Activated naive CD8-positive, alpha-beta T cell treated with anti-CD3 and anti-CD28 coated beads, Interleukin-2, amount 10 ng/mL, durations not matched to agents 7 days and 5 days (primary cell): Measurements from ENCODE around the gene DHX35. TPM values are rescaled to one million over a fixed set of nuclear protein-coding genes. Genes with fewer than 3 reads are reported as not detected.
"Not testable (repeated sequence)": the region's sequence is repeated elsewhere in the genome, so short reads cannot be mapped to it uniquely, and the experiment has no call there.

Source experiments
- ATAC-seq: fragments of 150-1000 bp; cut with Tn5 transposase; one replicate; pipeline ENCODE4 v1.10.0; 2021; ENCODE audit warnings: low read depth, moderate library complexity
- POLR2A ChIA-PET: fragments of 350-600 bp; sonication (Branson Sonifier 250); formaldehyde crosslinking; loops from one replicate; lab custom pipeline; 2021; ENCODE audit warnings: antibody characterized with exemption; lab: Charles Lee
- DNase-seq: peaks from one replicate; pipeline ENCODE4 v3.0.0; 2021
- H3K27ac Mint-ChIP-seq: one replicate; pipeline ENCODE4 v1.8.0; 2022; ENCODE audit warnings: mild to moderate bottlenecking, mixed read lengths
- H3K27me3 Mint-ChIP-seq: one replicate; pipeline ENCODE4 v1.8.0; 2022; ENCODE audit warnings: mild to moderate bottlenecking, moderate library complexity, mixed read lengths
- H3K36me3 Mint-ChIP-seq: one replicate; pipeline ENCODE4 v1.8.0; 2021; ENCODE audit warnings: mild to moderate bottlenecking, mixed read lengths
- H3K4me1 Mint-ChIP-seq: one replicate; pipeline ENCODE4 v1.8.0; 2021; ENCODE audit warnings: mixed read lengths
- H3K4me3 Mint-ChIP-seq: one replicate; pipeline ENCODE4 v1.8.0; 2022; ENCODE audit warnings: mild to moderate bottlenecking, moderate library complexity, mixed read lengths
- H3K9me3 Mint-ChIP-seq: one replicate; pipeline ENCODE4 v1.8.0; 2021; ENCODE audit warnings: mixed read lengths
- total RNA-seq, 2 experiments: library from RNA; stranded (reverse); gene quantifications; one replicate each; pipeline ENCODE4 v1.2.3, GENCODE V29; 2021

DHX35 gene
- total RNA-seq, 2 experiments from 2014 or later = 10.3 to 10.7 TPM

- peaks cover 29% of the 10 kb centered on the region for H3K36me3 Mint-ChIP-seq
- H3K27me3 Mint-ChIP-seq = no peaks in the 10 kb centered on the region
- H3K4me3 Mint-ChIP-seq = no peak overlapping the region
- no peaks in the 10 kb centered on the region for H3K9me3 Mint-ChIP-seq
- no peak for ATAC-seq
- H3K4me1 Mint-ChIP-seq = peaks cover 28% of the 10 kb centered on the region
- POLR2A ChIA-PET = interaction anchor here (0.6 kb wide), 2 partner anchors 50 to 120 kb away, joined by 3 to 5 read pairs; no protein-coding TSS in a partner anchor
- H3K27ac Mint-ChIP-seq = no peak overlapping the region
- DNase-seq = no peak
Measured at GRCh38 chr20:38995536-38996044, 33.4 kb downstream of the DHX35 start.

GRCh38 chr20:38996866-38997265, 34.7 kb downstream of the DHX35 start:
- not testable (repeated sequence) for H3K9me3 Mint-ChIP-seq, H3K27me3 Mint-ChIP-seq, DNase-seq, ATAC-seq, H3K4me3 Mint-ChIP-seq, H3K27ac Mint-ChIP-seq
- Mint-ChIP-seq H3K4me1 (peaks cover 27% of the 10 kb centered on the region), H3K36me3 (peaks cover 30% of the 10 kb centered on the region)
- POLR2A ChIA-PET = interaction anchor here (1.7 to 1.8 kb wide), 2 partner anchors 12 to 192 kb away, joined by 5 read pairs; partner anchors contain the start of gene PPP1R16B

DNA sequence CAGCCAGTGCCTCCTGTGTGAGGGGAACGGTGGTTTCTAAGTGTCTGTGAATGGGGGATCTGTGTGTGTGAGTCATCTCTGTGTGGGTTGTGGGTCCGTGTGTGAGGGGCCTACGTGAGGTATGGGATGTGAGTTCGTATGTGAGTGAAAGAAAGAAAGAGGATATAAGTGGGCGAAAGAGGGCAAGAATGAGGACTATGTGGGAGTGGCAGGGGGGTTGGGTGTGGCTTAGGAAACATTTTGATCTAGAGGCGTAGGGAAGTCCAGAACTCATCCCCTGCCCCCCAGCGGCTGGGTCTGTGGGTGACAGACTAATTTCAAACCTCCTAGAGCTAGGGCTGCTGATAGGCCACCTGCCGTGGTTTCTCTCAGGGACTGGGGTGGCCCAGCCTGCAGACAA, 35.5 kb downstream of the DHX35 start:
- peaks cover 22% of the 10 kb centered on the region for H3K4me1 Mint-ChIP-seq
- ATAC-seq = peak; percentile 88
- H3K9me3 Mint-ChIP-seq = no peaks in the 10 kb centered on the region
- no peaks in the 10 kb centered on the region for H3K27me3 Mint-ChIP-seq
- H3K4me3 Mint-ChIP-seq = peak overlapping the region; percentile 38
- POLR2A ChIA-PET = interaction anchor here (1.1 to 1.8 kb wide), 4 partner anchors 11 to 192 kb away, joined by 5 to 7 read pairs (median 5); partner anchors contain the start of genes DHX35 and PPP1R16B
- peaks cover 29% of the 10 kb centered on the region for H3K36me3 Mint-ChIP-seq
- DNase-seq = peak; percentile 65
- peak overlapping the region; percentile 84 for H3K27ac Mint-ChIP-seq

- ATAC-seq = no peak
- H3K4me1 Mint-ChIP-seq = peaks cover 22% of the 10 kb centered on the region
- POLR2A ChIA-PET = interaction anchor here (1.7 kb wide), 1 partner anchor 13 kb away, joined by 5 read pairs; no protein-coding TSS in a partner anchor
- peak overlapping the region; percentile 39 for H3K27ac Mint-ChIP-seq
- no peak overlapping the region for H3K4me3 Mint-ChIP-seq
- DNase-seq = no peak
- no peaks in the 10 kb centered on the region for H3K9me3 Mint-ChIP-seq
- H3K27me3 Mint-ChIP-seq = no peaks in the 10 kb centered on the region
- peaks cover 37% of the 10 kb centered on the region for H3K36me3 Mint-ChIP-seq
Measured at GRCh38 chr20:38999217-38999616, 37.1 kb downstream of the DHX35 start.

DNA sequence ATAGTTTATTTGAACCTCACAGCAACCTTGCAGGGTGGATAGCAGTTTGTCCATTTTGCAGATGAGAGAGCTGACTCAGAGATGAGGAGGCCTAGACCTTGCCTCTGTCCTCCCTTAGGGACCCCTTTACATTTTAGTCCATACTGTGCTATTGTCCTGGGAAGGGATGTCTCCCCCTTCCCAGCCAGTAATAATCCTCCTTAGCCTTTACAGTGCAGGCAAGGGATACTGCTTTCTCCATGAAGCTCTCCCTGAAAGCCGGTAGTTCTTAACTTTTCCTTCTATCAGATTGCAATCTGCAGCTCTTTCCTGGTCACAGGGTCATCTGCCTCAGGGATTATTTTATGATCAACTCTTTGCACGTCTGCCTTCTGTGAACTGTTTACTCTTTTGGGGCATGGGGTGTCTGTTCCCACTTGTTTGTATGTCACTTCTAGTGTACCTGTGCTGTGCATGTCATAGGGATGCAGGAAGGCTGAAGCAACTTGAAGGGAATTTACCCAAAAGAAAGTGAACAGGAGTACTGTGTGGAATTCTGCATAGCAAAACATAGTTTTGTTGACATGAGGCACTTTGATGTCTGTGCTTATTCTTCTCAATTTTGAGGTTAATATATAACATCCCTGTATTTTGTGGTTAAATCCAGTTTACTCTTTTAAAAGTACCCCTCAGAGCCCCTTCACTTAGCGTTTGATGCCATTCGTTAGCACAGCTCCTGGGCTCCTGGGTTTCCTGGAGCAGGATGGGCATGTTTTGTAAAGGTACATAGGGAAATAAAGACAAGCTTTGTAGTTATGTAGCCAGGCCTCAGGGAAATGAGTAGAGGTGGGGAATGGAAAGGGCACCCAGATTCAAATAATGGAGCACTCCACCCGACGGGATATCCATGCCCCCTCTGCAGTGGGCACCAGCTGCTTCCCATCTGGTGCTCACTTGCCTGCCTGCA, 38.1 kb downstream of the DHX35 start:
- H3K36me3 Mint-ChIP-seq = peaks cover 37% of the 10 kb centered on the region

DNA sequence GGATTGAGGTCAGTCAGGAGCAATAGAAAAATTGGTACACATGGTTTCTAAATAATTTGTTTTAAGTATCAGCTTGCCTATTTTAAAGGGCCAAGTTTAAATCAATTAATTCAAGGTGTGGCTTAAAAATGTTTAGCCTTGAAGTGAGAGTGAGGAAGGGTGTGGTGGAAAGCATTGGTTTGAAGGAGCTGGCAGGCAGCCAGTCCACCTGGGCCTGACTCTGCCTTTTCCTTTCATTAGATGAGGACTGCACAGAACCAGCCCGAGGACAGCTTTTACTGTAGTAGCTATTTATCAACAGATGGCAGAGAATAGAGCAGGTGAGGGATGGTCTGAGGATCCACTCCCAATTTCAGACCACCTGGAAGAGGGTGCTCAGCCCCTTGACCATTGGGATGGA, 42.4 kb downstream of the DHX35 start:
- H3K4me3 Mint-ChIP-seq = no peak overlapping the region
- POLR2A ChIA-PET = no interaction called here
- H3K36me3 Mint-ChIP-seq = peaks cover 34% of the 10 kb centered on the region

More for the DNA sequence above, 38.1 kb downstream of the DHX35 start:
- no peak for DNase-seq
- Mint-ChIP-seq H3K4me1 (peaks cover 27% of the 10 kb centered on the region), H3K9me3 (no peaks in the 10 kb centered on the region), H3K27me3 (no peaks in the 10 kb centered on the region), H3K27ac (no peak overlapping the region), H3K4me3 (no peak overlapping the region)
- POLR2A ChIA-PET = interaction anchor here (0.6 to 1.1 kb wide), 3 partner anchors 14 to 396 kb away, joined by 3 to 4 read pairs (median 3); no protein-coding TSS in a partner anchor
- ATAC-seq = no peak

DNA sequence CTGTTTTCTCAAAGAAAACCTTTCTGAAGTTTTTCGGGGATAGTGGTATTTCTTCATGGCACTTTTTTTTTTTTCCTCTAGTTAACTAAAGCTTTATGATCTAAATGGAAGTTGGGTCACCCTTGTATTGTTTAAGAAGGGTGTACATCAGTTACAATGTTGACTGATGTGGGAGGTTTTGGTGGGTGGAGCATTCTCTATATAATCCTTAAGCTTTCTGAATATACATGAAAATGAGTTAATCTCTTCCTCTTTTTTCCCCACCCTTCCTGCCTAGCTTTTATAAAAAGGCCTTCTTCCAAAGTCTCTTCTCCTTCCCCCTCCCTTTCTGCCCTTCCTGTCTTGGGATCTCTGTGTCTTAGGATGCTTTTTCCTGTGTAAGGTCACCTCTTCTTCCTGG, 47.2 kb downstream of the DHX35 start:
- Mint-ChIP-seq H3K4me1 (peaks cover 23% of the 10 kb centered on the region), H3K9me3 (no peaks in the 10 kb centered on the region), H3K4me3 (no peak overlapping the region), H3K36me3 (peaks cover 31% of the 10 kb centered on the region), H3K27me3 (no peaks in the 10 kb centered on the region), H3K27ac (peak overlapping the region; percentile 51)
- POLR2A ChIA-PET = no interaction called here
- DNase-seq (no peak), ATAC-seq (no peak)

More for the DNA sequence above, 42.4 kb downstream of the DHX35 start:
- Mint-ChIP-seq H3K27me3 (no peaks in the 10 kb centered on the region), H3K9me3 (no peaks in the 10 kb centered on the region), H3K27ac (no peak overlapping the region), H3K4me1 (peaks cover 26% of the 10 kb centered on the region)
- no peak for DNase-seq
- ATAC-seq = no peak

- H3K36me3 Mint-ChIP-seq = peaks cover 38% of the 10 kb centered on the region
- no peak for DNase-seq
- no peak overlapping the region for H3K4me3 Mint-ChIP-seq
- H3K27ac Mint-ChIP-seq = no peak overlapping the region
- H3K4me1 Mint-ChIP-seq = peaks cover 26% of the 10 kb centered on the region
- no peak for ATAC-seq
- H3K27me3 Mint-ChIP-seq = no peaks in the 10 kb centered on the region
- H3K9me3 Mint-ChIP-seq = no peaks in the 10 kb centered on the region
- POLR2A ChIA-PET = no interaction called here
Measured at GRCh38 chr20:39010496-39010895, 48.4 kb downstream of the DHX35 start.

GRCh38 chr20:39013662-39014109, 51.5 kb downstream of the DHX35 start:
- Mint-ChIP-seq H3K27ac (no peak overlapping the region), H3K27me3 (no peaks in the 10 kb centered on the region), H3K4me3 (no peak overlapping the region), H3K36me3 (peaks cover 59% of the 10 kb centered on the region), H3K9me3 (no peaks in the 10 kb centered on the region), H3K4me1 (peaks cover 17% of the 10 kb centered on the region)
- no peak for ATAC-seq
- POLR2A ChIA-PET = no interaction called here
- no peak for DNase-seq

- no peak for DNase-seq
- ATAC-seq = no peak
- no peaks in the 10 kb centered on the region for H3K27me3 Mint-ChIP-seq
- no peak overlapping the region for H3K27ac Mint-ChIP-seq
- POLR2A ChIA-PET = no interaction called here
- H3K4me1 Mint-ChIP-seq = peaks cover 18% of the 10 kb centered on the region
- peaks cover 59% of the 10 kb centered on the region for H3K36me3 Mint-ChIP-seq
- no peaks in the 10 kb centered on the region for H3K9me3 Mint-ChIP-seq
- H3K4me3 Mint-ChIP-seq = no peak overlapping the region
Measured at GRCh38 chr20:39016041-39016440, 53.9 kb downstream of the DHX35 start.

- DNase-seq (no peak), ATAC-seq (no peak)
- no peaks in the 10 kb centered on the region for H3K9me3 Mint-ChIP-seq
- POLR2A ChIA-PET = no interaction called here
- H3K4me3 Mint-ChIP-seq = no peak overlapping the region
- no peaks in the 10 kb centered on the region for H3K27me3 Mint-ChIP-seq
- peaks cover 18% of the 10 kb centered on the region for H3K4me1 Mint-ChIP-seq
- H3K27ac Mint-ChIP-seq = no peak overlapping the region
- H3K36me3 Mint-ChIP-seq = peaks cover 59% of the 10 kb centered on the region
Measured at GRCh38 chr20:39016506-39016905, 54.4 kb downstream of the DHX35 start.

- DNase-seq (no peak), ATAC-seq (no peak)
- Mint-ChIP-seq H3K4me1 (peaks cover 21% of the 10 kb centered on the region), H3K4me3 (no peak overlapping the region), H3K27ac (no peak overlapping the region), H3K36me3 (peaks cover 73% of the 10 kb centered on the region), H3K27me3 (no peaks in the 10 kb centered on the region), H3K9me3 (no peaks in the 10 kb centered on the region)
- POLR2A ChIA-PET = interaction anchor here (0.6 kb wide), 1 partner anchor 25 kb away, joined by 4 read pairs; no protein-coding TSS in a partner anchor
Measured at GRCh38 chr20:39019027-39019426, 56.9 kb downstream of the DHX35 start.

GRCh38 chr20:39019805-39020325, 57.7 kb downstream of the DHX35 start:
- peak; percentile 47 for ATAC-seq
- no peak for DNase-seq
- Mint-ChIP-seq H3K4me3 (no peak overlapping the region), H3K4me1 (peaks cover 20% of the 10 kb centered on the region), H3K27ac (no peak overlapping the region), H3K27me3 (no peaks in the 10 kb centered on the region), H3K36me3 (peaks cover 69% of the 10 kb centered on the region), H3K9me3 (no peaks in the 10 kb centered on the region)
- POLR2A ChIA-PET = no interaction called here
